NCI-H2196 treated with DMSO at 0.1 percent for 48 hours (cell line): ENCODE results near the gene APOA5.
"Not testable (repeated sequence)": the region's sequence is repeated elsewhere in the genome, so short reads cannot be mapped to it uniquely, and the experiment has no call there.

Experiments used
- DNase-seq: peaks from one replicate; lab custom pipeline; 2025; ENCODE audit not compliant: unreplicated experiment; lab: John Stamatoyannopoulos, UW

The APOA5 gene

GRCh38 chr11:116791813-116792143, at the start of gene APOA5:
TSS of gene APOA5 (minus strand) at chr11:116791879. CDS start at chr11:116791860, 19 bp downstream.
- DNase-seq = no peak

GRCh38 chr11:116840746-116841296, 49.1 kb upstream of the APOA5 start:
- DNase-seq = no peak

- no peak for DNase-seq
Measured at GRCh38 chr11:116840224-116840745, 48.6 kb upstream of the APOA5 start.

- no peak for DNase-seq
Measured at GRCh38 chr11:116838321-116839084, 46.8 kb upstream of the APOA5 start.

GRCh38 chr11:116837231-116838091, 45.8 kb upstream of the APOA5 start, which contains the start of gene APOA1:
TSS of gene APOA1 (minus strand) at chr11:116837622. CDS start at chr11:116837387, 235 bp downstream.
- no peak for DNase-seq

GRCh38 chr11:116836632-116836991, 44.9 kb upstream of the APOA5 start:
- DNase-seq = no peak

- DNase-seq = peak; percentile 92
Measured at GRCh38 chr11:116835791-116836631, 44.3 kb upstream of the APOA5 start.

- peak; percentile 62 for DNase-seq
Measured at GRCh38 chr11:116835042-116835772, 43.5 kb upstream of the APOA5 start.

GRCh38 chr11:116834535-116835041, 42.9 kb upstream of the APOA5 start:
- not testable (repeated sequence) for DNase-seq

- DNase-seq = no peak
Measured at GRCh38 chr11:116833816-116834534, 42.3 kb upstream of the APOA5 start.

- DNase-seq = no peak
Measured at GRCh38 chr11:116833491-116833815, 41.8 kb upstream of the APOA5 start.

- no peak for DNase-seq
Measured at GRCh38 chr11:116832350-116833290, 40.9 kb upstream of the APOA5 start.

GRCh38 chr11:116831790-116832349, 40.2 kb upstream of the APOA5 start:
- no peak for DNase-seq

GRCh38 chr11:116830184-116830912, 38.7 kb upstream of the APOA5 start:
- no peak for DNase-seq

- no peak for DNase-seq
Measured at GRCh38 chr11:116829525-116830183, 38.0 kb upstream of the APOA5 start, which contains the start of gene APOC3. TSS of gene APOC3 (plus strand) at chr11:116829907. CDS start at chr11:116830583, 676 bp downstream.
